ENCODE measurements around the gene BMAL1.
"Not testable (repeated sequence)": the region's sequence is repeated elsewhere in the genome, so short reads cannot be mapped to it uniquely, and the experiment has no call there.

Gene BMAL1

GRCh38 chr11:13277768-13278608, at the start of gene BMAL1:
Gene BMAL1 (plus strand): TSS chr11:13277790. CDS start chr11:13354309, 76,519 bp downstream.
- DNase-seq = no peak

- no peak for DNase-seq
Observed at GRCh38 chr11:13228572-13228971, 49.0 kb upstream of the BMAL1 start.

DNA sequence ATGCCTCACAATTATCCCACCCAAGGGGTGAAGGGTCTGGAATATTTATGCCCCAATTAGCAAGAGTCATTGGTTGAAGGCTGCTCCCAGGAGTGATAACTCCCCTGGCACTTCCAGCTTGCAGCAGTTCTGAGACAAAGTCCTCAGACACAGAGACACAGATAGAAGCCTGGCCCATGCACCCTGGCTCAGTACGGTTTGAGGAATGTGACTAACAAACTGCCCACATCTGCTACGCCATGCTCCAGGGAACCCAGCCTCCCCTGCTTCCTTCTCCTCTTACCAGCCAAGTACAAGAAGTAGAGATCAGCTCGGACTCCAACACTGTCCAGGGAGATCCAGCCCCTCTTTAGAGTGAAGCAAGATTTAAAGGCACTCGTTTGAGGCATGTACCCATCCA, 48.5 kb upstream of the BMAL1 start:
- DNase-seq = no peak

GRCh38 chr11:13229711-13230318, 47.8 kb upstream of the BMAL1 start:
- no peak for DNase-seq

GRCh38 chr11:13233173-13233745, 44.3 kb upstream of the BMAL1 start:
- no peak for DNase-seq

DNA sequence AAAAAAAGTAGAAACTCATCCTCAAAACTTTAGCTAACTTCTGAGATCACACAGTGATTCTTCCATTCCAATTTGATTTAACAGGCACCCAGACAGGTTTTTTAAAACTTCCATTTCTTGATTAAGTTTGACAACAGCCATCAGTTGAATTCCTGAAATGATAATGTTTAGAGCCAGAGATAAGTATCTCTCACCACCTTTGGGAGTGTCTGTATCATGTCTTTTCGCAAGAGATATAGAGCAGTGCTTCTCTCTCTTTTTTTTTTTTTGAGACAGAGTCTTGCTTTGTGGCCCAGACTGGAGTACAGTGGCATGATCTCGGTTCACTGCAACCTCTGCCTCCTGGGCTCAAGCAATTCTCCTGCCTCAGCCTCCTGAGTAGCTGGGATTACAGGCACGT, 41.7 kb upstream of the BMAL1 start:
- DNase-seq = no peak

DNA sequence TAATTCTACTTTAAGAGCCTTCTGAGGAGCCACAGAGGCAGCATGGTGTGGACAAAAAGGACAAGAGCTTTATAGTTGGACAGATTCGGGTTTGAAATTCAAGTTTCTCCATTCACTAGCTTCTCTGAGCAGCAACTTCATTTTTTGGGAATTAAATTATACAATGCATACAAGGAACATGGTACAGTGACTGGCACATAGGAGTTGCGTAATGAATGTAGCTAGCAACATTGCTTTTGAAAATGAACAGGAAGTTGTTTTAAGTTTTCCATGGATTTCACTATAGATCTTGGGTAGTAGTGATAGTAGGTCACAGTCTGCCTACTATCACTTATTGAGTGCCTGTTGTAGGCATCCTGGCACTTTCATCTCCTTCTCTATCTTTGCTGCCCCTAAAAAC, 41.0 kb upstream of the BMAL1 start:
- DNase-seq = no peak

GRCh38 chr11:13237761-13238160, 39.8 kb upstream of the BMAL1 start:
- no peak for DNase-seq

DNA sequence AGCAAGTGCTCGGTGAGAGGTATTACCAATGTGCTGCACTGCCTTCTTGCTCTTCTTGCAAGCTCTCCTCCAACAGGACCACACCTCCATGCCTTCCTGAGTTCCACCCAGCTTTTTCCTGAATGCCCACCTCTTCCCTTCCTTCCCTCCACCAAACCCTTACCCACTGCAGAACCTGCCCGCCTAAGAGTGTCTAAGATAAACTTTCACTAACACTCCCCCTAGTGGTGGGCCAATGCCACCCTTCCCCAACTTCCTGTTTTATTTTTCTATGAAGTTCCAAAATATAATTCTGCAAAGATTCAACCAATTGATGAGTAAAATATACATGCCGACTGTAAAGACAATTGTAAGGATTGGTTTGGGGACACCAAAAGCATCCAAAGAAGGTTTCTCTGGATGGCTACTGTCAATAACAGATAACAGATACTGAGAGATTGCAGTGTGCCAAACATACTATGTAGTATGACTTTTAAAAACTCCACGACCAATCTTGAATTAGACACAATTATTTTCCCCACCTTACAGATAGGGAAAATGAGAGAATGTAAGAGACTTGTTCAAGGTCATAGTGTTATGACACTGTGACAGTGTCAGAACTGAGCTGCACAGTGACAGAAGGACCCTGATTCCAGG, 38.6 kb upstream of the BMAL1 start:
- peak; percentile 17 for DNase-seq

DNA sequence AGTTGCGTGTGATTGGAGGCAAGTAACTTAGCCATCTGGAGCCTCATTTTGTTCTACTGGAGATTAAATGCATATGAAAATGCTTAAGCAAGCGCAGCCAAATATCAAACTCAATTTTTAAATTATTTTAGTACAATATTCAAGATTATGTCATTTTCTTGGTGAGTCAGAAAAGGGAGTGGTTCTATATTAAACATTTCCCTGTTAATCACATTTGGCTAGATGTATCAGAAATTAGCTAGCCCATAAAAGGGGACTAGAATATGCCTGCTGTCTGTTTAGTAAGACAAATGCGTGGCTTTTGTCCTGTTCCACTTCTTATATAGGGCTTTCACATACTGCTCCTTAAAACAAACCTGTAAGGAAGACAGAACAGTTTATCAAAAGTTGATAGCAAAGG, 35.0 kb upstream of the BMAL1 start:
- no peak for DNase-seq

GRCh38 chr11:13247606-13248296, 29.8 kb upstream of the BMAL1 start:
- no peak for DNase-seq

- no peak for DNase-seq
Observed at GRCh38 chr11:13249177-13249576, 28.4 kb upstream of the BMAL1 start.

GRCh38 chr11:13249992-13250391, 27.6 kb upstream of the BMAL1 start:
- no peak for DNase-seq

DNA sequence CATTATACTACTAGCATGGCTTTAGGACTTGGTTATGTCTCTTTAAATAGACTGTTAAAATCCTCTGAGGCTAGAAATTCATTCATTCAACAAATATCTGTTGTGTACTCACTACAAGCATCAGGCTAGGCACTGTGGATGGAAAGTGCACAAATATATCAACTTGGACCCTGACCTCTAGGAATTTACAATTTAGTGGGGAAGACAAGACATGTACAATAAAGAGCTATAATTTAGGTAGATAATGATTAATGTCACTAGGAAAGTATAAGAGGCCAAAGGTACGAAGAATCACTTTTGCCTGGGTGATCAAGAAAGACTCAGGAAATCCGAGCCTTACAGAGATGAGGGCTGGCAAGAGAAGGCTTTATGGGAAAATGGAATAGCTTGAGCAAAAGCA, 25.6 kb upstream of the BMAL1 start:
- no peak for DNase-seq

DNA sequence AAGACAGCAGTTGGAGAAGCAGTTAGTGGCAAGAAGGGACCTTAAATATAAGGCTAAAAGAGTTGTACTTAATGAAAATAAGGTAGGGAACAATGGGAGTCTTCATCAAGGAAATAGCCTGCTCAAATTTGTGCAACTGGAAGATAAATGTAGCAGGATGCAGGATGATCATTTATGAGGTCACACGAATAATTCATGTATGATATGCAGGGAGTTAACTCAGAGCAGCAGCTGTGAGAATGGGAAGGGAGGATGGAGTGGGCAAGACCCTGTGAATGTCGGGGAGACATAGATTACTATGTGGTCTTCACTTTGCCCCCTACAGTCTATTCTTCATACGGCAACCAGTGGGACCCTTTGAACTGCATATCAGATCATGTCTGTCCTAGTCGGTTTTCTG, 25.2 kb upstream of the BMAL1 start:
- no peak for DNase-seq

GRCh38 chr11:13256216-13256615, 21.4 kb upstream of the BMAL1 start:
- DNase-seq = no peak

DNA sequence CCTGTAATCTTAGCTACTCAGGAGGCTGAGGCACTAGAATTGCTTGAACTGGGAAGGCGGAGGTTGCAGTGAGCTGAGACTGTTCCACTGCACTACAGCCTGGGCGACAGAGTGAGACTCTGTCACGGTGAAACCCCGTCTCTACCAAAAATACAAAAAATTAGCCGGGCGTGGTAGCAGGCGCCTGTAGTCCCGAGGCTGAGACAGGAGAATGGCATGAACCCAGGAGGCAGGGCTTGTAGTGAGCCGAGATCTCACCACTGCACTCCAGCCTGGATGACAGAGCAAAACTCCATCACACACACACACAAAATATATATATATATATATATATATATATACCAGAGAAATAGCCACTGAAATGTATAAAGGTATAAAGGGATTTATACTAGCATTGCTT, 19.5 kb upstream of the BMAL1 start:
- not testable (repeated sequence) for DNase-seq

DNA sequence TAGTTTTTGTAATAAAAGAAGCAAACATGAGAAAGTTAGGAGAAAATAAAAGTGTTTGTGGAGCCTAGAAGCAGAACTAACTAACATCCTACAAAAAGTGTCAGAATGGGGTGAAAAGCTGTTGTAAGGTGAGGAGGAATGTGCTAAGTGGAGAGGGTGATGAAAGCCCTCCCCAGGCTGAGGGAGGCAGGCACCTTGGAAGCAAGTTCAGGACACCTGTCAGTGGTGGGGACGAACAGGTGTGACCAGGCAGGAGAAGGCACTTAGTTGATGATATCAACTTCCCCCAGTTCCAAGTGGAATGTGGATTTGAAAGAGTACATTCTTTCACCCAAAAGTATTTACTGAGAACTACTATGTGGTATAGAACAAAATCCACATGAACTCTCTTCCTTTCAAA, 18.7 kb upstream of the BMAL1 start:
- DNase-seq = no peak

DNA sequence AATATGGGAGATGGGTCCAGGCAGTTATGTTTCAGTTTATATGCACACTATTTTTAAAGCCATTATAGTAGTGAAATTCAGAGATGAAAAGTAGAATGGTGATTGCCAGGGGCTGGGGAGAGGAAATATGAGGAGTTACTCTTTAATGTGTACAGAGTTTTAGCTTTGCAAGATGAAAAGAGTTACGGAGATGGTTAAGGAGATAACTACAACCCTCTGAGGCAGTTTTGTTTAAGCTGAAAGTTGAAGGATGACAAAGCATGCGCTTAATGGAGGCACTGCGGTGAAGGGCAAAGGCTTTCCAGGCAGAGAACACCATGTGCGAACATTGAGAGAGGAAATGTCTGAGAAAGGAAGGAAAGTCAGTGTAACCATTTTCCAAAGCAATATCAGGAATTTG, 18.2 kb upstream of the BMAL1 start:
- no peak for DNase-seq

DNA sequence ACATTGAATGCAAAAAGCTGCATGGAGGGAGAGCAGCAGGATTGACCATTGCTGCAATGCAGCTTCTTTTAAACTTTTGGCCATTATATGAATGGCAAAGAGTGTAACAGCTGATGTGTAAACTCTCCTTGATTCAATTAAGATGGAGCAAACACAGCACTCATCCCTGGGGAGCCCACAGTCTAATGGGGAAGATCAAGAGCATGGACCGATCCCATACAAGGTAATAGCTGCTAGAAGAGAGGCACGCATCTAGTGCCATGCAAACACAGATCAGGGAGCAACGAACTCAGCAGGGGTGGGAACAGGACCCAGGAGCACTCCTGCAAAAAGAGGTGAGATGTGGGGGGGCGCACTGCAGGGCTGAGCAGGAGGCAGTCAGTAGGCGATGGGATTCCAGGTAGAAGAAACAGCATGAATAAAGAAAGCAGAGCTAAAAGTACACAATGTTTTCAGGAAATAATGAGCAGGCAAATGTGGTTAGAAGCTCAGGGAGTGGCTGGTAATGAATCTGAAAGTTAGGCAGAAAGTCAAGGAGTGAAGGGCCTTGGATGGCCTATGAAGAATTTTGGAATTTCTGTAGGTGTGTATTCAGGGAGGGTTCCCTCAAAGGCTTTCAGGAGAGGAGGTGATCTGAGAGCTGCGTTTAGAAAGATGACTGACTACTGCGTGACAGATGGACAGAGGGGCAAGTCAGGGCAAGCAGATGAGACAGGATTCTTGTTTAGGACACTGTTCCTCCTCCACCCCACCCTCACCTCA, 17.2 kb upstream of the BMAL1 start:
- peak; percentile 58 for DNase-seq

DNA sequence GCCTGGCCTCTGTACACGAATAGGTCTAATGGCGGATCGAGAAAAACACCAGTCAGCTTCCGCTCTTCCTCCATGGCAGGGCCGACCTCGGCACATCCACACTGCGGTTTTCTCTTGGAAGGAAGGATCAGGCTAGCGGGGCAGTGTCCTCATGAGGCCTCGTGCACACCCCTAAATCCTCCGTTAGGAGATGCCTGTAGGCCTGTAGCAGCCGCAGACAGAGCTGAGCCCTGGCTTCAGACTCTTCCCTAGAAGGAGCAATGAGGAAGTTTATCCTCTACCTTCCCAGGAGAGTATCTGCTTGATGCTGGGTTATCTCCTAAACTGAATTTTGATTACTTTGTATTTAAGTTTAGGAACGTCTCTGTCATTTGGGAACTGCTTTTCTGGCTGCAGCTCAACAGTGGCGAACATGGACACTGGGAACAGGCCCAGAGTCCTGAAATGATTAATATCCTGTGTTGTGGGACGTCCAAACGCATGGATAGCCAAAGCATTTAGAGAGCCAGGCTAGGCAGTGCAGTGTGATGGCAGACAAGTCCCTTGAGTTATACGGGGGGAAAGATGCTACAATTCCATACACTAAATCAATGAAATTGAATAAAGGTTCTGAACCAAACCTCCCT, 16.5 kb upstream of the BMAL1 start:
- no peak for DNase-seq

DNA sequence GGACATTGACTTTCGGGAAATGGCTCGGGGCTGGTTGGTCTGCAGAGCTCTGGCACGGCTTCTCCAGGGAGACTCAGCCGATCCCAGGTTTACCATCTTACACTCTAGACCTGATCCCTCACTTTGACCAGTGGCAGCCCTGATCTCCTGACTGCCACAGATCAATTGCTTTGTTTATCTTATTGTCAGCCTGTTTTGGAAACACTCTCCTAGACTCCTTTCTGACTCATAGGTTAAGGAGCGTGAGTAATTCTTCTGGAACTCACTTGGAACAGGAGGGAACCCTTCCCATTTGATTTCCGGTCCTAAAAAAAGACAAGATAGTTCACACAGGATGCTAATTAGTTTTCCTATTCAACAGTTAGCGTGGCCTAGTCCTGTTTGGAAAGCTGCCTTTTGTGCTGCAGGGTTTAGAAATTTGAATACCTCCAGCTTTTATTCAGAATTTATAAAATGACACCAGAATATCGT, 16.0 kb upstream of the BMAL1 start:
- DNase-seq = no peak

Data from NCI-H526 treated with DMSO at 0.1 percent for 48 hours (cell line).